HG02884 (cell line): Measurements from ENCODE around the gene TCF25.
"Not testable (repeated sequence)": the region's sequence is repeated elsewhere in the genome, so short reads cannot be mapped to it uniquely, and the experiment has no call there.

ENCODE experiments used
- ATAC-seq: cut with Tn5 transposase; IDR thresholded peaks from one replicate; pipeline ENCODE4 v1.9.1; 2021; ENCODE audit warnings: mild to moderate bottlenecking, moderate library complexity; ENCODE audit not compliant: unreplicated experiment

TCF25 gene

DNA sequence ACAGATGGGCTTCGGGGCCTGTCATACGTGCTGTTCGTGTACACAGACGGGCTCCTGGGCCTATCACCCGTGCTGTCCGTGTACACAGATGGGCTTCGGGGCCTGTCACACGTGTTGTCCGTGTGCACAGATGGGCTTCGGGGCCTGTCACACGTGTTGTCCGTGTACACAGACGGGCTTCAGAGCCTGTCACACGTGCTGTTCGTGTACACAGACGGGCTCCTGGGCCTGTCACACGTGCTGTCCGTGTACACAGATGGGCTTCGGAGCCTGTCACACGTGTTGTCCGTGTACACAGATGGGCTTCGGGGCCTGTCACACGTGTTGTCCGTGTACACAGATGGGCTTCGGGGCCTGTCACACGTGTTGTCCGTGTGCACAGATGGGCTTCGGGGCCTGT lies 5.7 kb downstream of the TCF25 start:
- ATAC-seq = not testable (repeated sequence)

DNA sequence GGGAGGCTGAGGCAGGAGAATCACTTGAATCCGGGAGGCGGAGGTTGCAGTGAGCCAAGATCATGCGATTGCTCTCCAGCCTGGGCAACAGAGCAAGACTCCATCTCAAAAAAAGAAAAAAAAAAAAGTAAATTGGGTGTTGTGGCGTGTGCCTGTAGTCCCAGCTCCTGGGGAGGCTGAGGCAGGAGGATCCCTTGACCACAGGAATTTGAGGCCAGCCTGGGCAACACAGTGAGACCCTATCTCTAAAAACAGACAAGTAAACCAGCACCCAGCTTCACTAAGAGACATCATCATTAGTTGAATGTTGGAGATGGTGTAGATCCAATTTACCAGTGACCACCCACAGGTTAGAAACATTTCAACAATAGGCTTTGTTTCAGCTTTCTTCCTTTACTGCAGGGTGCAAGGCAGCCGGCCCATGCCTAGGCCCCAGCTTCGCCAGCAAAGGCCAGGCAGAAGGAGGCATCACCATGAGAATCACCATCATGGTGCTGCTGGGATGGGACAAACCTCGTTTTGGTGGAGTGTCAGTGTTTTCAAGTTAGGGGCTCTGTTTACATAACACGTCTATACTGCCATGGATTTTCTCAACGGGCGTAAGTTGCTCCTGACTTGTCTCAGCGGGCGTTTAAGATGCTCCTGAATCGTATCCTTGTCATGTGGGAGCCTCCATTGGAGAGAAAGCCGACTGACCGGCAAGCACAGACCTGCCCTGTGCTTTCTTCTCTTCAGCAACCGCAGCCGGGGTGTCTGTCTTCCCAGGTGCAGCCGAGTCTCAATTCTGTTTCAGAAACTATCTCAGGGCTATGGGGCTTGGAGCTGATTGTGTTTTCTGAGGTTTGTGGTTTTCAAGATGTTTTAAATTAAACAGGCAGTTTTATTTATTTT lies 7.3 kb downstream of the TCF25 start:
- no peak for ATAC-seq

DNA sequence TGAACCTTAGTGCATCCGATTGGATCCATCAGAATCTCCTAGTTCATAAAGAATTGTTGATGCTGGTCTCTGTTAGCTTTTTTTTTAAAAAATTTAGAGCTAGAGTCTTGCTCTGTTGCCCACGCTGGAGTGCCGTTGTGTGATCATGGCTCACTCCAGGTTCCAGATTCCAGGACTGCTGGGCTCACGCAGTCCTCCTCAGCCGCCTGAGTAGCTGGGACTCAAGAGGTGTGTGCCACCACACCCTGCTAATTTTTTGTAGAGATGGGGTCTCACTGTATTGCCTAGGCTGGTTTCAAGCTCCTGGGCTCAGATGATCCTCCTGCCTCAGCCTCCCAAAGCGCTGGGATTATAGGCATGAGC lies 8.0 kb downstream of the TCF25 start:
- no peak for ATAC-seq

DNA sequence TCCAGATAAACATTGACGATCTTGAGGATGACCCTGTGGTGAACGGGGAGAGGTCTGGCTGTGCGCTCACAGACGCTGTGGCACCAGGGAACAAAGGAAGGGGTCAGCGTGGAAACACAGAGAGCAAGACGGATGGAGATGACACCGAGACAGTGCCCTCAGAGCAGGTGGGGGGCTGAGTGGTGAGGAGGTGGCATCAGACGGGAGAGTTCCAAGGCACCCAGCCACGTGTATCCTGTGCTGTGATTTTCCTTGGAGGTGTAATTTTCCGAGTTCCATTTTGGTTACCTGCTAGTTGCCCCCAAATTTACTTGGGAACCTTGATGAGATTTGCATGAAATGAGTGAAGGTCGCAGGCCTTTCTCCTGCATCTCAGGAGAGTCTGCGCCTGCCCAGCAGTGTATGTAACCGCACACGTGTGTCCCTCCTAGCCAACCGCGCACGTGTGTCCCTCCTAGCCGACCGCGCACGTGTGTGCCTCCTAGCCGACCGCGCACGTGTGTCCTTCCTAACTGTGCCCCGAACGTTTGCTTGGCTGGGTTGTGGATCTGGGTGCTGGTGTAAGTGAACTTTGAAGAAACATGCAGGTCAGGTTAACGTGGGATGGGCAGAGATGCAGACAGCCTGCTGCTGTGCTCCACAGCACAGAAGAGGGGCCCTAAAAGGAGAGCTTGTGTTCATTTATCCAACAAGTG lies 10.1 kb downstream of the TCF25 start:
- no peak for ATAC-seq

DNA sequence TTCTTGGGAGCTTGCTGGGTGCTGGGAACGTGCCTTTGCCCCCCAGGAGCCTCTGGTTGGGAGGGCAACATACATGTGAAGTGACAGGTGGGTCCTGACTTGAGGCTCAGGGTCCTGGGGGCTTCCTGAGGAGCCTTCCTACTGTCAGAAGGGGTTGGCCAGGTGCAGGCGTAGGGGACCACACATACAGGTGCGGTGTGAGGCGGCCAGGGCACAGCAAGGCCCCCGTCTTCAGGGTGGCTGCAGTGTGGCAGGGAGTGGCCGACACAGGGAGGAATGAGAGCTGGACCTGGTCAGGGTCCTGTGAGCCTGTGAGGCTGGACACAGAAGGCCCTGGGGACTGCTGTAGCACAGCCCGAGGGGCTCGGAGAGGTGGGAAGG lies 10.6 kb downstream of the TCF25 start:
- ATAC-seq = no peak

DNA sequence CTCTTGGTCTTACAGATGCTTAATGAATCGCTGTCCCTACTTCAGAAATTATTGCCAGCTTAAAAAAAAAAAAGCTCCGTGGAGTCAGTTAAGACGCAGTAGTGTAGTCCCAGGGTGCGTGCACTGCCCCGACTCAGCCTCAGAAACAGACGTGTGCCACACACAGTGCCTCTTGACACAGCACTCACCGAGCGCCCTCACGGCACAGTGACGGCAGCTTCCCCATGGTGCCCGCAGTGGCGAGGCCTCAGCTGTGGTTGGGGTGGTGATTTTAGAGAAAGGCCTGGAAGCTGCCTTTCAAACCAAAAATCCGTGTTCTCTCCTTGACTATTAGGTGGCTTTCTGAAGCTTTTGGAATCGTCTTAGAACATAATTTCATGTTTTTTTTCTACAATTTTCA lies 13.9 kb downstream of the TCF25 start:
- no peak for ATAC-seq

DNA sequence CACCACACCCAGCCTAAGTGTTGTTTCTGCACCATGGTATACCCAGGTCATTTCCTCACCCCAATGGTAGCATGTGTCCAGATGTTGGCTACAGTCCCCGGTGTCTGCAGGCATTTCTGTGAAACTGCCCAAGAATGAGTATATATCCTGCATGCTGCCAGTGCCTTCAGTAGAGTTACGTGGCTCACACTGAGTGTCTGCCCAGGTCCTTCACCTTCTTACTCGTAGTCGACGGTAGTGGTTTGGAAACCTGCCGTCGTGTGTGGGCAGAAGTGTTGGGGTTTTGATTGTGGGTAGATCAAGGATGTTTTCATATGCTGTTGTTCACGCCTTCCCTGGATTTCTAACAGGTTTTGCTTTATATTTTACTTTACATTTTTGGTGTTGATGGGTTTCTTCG lies 16.8 kb downstream of the TCF25 start:
- no peak for ATAC-seq

DNA sequence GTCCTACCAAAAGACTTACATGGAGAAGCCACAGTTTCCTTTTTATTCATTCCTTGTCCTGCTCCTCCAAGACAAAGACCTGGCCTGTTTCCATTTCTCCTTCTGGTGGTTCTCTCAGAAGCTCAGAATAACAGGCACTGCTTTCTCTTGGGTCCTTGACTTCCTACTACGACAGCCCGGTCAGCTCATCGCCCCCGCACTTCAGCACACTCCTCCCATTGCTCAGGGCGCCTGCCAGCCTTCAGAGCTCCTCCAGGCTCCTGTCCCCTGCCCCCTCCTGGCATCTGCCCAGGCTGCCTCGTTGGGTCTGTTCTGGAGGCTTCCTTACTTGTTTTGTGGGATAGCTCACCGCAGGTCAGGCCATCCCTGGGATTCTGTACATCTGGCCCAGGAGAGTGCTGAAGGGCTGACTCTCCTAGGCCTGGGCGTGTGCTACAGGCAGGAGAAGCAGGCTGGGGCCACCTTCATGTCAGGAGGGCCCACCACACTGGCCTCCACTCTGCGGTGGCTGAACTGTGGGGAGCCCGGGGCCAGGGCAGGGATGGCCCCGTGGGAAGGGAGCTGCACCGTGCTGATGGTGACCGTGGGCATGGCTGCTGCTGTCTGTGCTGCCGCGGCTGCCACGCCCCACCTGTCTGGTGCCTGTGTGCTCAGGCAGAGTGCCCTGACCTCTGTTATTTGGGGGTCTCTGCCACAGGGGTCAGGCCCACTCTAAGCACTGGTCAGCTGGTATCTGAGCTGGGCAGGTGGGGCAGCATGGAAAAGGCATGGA lies 17.7 kb downstream of the TCF25 start:
- ATAC-seq = no peak

DNA sequence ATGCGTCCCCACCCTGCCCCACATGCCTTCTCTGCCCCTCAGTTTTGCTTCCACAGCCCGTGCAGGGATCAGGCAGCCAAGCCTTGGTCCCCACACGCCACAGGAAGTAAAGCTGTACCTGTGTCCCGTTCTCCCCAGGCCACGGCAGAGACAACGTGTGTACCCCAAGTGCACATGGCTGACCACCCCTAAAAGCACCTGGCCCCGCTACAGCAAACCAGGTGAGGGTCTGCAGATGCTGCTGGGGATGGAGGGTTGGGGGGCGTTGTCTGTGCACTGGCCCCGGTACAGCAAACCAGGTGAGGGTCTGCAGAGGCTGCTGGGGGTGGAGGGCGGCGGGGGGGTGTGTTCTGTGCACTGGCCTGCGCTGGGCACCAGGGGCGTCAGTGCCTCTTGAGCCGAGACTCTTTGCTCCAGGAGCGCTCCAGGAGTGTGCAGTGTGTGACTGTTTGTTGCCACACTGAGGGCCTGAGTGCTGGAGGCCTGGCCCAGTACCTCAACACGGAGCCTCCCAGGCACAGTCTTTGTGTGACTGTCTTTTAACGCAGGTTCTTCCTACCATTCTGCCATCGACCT lies 18.8 kb downstream of the TCF25 start:
- no peak for ATAC-seq

DNA sequence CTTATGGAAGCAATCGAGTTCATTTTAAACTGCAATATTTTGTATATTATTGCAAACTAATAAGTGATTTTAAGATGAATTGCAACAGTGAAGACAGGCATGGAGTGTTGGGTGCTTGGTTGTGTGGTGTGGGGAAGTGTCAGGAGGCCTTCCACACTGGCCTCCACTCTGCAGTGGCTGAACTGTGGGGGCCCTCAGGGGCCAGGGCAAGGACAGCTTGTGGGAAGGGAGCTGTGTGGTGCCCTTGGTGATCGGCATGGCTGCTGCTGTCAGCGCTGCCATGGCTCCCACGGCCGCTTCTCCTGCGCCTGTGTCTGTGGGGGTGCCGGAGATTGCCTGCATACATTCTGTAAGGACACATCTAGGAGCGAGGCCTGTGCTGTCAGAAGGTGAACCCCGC lies 19.2 kb downstream of the TCF25 start:
- ATAC-seq = no peak

DNA sequence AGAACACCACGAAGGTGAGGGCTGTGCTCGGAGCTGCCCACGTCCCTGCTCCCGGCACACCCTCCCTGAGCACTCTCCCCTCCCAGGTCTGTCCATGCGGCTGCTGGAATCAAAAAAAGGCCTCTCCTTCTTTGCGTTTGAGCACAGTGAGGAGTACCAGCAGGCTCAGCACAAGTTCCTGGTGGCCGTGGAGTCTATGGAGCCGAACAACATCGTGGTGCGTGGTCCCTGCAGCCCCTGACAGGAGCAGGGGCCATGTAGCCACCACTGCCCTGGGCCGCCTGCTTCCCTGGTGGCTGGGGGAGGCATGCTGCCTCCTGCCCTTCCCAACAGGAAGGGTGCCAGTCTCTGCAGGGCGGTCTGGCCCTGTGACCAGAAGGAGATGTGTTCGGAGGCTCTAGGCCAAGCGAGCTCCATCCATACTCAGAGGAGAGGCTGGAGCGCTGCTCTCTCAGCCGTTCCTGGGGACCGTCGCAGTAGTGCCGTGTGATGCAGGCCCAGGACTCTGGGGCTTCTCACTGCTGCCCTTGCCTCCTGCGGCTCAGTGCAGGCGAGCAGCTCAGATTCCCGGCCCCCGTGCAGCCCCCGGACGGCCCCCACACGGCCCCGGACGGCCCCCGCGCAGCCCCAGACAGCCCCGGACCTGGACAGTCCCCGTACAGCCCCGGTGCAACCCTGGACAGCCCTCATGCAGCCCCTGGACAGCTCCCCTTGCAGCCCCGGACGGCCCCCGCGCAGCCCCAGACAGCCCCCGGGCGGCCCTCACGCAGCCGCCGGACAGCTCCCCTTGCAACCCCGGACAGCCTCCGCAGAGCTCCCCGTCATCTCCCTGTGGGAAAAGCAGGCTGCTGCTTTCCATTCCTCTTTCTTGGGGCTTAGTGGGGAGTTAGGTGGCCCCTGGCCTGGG lies 20.5 kb downstream of the TCF25 start:
- ATAC-seq = no peak

DNA sequence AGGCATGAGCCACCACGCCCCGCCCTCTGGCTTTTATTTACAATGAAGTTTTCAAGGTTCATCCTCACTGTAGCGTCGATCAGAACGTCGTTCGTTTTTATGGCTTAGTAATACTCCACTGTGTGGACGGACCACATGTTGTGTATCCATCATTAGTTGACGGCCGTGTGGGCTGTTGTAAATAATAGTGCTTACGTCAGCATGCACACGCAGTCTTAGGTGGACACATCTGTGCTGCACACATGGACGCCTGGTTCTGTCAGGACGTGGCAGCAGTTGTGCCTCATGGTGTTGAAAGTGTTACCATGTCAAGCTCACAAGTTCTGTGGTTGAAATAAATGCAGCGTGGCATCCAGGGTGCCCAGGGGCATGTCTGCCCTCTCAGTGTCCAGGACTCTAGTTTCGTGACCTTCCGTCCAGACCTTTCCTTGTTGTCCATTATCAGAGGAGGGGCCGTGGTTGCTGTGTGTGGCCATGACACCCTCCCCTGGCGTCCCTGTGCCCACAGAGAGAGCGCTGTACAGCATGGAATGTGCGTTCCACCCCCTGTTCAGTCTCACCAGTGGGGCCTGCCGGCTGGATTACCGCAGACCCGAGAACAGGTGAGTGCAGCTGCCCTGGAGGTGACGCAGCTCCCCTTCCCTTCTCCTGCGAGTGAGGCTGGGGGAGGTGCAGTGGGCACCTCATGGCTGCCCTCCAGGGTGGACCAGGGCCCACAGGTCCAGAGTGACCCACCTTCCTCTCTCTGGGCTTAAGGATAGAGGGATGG lies 22.3 kb downstream of the TCF25 start:
- ATAC-seq = no peak

DNA sequence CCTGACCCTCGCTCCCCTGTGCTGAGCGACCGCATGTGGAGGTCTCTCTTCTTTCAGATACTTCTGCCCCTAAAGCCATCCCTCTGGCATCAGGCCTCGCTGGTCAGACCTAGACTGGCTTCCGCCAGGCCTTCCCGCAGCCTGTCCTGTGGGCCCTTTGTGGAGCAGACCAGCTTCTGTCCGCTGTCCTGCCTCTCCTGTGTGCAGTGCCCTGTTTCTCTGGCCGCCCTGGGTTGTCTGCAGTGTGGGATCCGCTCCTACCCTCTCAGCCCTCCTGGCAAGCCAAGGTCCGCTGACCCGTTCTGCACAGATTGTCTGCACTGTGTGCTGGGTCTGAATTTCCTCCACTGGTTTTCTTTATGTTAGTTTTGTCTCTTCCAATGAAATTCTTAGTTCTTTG lies 23.8 kb downstream of the TCF25 start:
- no peak for ATAC-seq

DNA sequence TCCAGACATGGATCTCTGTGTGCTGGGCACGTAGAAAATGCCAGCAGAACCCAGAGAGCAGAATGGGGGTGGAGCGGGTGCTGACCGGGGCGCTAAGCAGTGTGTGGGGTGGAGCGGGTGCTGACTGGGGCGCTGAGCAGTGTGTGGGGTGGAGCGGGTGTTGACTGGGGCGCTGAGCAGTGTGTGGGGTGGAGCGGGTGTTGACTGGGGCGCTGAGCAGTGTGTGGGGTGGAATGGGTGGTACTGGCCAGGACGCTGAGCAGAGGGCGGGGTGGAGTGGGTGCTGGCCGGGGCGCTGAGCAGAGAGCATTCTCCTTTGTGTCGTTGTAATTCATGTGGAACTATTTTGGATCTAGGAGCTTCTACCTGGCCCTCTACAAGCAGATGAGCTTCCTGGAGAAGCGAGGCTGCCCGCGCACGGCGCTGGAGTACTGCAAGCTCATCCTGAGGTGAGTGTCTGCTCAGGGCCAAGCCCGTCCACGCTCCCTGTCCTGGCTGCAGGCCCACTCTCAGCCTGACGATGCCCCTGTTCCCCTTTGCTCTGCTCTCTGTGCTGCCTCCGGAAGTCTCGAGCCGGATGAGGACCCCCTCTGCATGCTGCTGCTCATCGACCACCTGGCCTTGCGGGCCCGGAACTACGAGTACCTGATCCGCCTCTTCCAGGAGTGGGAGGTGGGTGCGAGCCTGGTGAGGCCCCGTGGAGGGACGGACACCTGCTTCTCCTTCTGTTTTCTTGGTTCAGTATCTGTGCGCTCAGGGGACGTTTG lies 25.0 kb downstream of the TCF25 start:
- no peak for ATAC-seq

DNA sequence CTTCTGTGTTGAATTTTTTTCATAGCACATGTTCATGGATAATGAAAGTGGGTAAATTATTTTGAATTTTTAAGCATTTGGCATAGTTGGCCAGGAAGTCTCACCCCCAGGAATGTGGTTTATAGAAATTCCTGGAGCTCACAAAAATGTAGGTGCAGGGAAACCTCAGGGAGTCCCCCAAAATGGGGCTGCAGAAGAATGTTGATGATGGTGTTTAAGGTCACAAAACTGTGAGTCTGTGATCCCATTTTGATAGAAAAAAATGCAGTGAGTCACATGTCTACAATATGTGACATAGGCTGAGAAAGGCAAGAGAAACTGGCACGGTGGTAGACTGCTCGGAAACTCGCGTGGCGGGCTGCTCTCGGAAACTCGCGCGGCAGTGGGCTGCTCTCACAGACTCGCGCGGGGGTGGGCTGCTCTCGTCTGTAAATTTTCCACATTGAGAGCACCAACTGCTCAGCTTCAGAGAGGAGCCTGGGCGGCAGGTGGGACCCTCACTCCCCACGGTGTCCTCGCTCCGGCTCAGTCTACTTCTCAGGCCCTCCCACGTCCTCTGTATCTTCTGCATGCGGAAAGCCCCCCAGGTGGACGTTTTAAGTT lies 26.6 kb downstream of the TCF25 start:
- no peak for ATAC-seq

DNA sequence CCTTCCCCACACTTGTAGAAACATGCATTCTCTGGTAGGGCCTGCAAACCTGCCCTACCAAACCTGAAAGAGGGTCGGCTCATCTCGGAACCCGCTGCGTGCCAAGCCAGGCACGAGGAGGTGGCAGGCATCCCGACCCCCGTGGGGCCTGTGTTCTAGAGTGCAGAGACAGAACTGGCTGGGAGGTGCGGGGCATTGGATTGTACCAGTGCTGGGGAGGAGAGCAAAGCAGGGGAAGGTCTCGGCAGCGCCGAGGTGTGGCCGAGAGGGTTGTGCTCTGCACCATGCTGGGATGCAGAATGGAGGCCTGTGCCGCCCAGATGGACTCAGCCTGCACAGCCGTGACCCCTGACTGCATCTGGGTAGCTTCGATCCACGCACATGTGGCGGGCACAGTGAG lies 27.5 kb downstream of the TCF25 start:
- ATAC-seq = no peak

DNA sequence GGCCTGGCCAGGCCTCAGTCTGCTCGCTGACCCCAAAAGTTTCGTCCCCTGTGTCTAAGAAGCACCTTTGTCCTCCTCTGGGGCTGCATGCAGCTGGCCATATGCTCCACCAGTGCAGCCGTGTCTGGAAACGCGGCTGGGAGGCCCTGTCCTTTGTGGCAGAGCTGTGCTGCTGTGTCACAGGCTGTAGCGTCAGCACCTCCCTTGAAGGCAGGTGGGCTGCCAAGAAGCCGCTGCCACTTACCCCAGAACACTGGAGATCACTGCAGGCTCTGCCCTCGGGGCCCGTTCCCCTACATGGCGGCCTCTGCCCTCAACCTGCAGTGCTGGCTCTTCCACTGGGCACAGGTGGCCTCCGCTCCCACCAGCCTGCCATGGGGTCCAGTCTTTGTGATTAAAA lies 29.6 kb downstream of the TCF25 start:
- no peak for ATAC-seq

DNA sequence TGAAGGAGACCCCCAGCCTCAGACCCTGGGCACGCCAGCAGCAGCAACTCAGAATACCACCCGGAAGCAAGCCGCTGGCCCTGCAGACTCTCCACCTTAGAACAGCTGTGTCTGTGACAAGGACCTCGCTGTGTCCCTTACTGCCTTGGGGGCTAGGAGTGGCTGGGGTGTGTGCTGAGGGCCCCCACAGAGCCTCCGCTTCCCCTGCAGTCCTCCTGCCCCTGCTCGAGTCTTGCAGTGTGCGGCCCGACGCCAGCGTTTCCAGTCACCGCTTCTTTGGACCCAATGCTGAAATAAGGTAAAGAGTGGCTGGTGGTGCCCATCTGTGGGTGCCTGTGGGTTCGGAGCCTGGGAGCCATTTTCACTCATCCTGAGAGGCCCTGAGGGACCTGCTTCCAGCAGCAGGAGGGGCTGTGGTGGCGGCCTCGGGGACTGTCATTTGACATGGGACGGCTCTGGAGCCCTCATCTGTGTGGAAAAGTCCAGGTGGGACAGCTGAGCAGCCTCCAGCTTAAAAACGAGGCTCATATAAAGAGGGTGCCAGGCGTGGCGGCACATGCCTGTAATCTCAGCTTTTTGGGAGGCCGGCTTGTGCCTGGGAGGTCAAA lies 30.6 kb downstream of the TCF25 start:
- ATAC-seq = no peak
